Activated CD4-positive, alpha-beta T cell treated with anti-CD3 and anti-CD28 coated beads for 1 hour (primary cell): ENCODE measurements around the gene OR10A3.
"Not testable (repeated sequence)": the region's sequence is repeated elsewhere in the genome, so short reads cannot be mapped to it uniquely, and the experiment has no call there.

ENCODE experiments used
- DNase-seq: peaks from one replicate; pipeline ENCODE4 v3.0.0-alpha.2; 2020

The OR10A3 gene

GRCh38 chr11:7941608-7942007 lies at the start of gene OR10A3:
Gene OR10A3 (minus strand): TSS chr11:7941708. CDS start chr11:7939520, 2,188 bp downstream.
- no peak for DNase-seq

DNA sequence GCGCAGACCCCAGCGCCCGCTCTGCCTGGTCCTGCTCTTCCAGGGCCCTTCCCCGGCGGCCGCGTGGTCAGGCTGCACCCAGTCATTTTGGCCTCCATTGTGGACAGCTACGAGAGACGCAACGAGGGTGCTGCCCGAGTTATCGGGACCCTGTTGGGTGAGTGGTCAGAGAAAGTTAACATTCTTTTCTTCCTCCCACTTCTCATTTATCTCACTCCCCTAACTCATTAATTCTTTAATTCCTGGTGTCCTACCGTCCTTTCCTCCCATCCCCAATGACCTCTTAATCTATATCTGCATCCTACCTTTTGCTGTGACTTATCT lies 46.0 kb upstream of the OR10A3 start:
- DNase-seq = not testable (repeated sequence)

DNA sequence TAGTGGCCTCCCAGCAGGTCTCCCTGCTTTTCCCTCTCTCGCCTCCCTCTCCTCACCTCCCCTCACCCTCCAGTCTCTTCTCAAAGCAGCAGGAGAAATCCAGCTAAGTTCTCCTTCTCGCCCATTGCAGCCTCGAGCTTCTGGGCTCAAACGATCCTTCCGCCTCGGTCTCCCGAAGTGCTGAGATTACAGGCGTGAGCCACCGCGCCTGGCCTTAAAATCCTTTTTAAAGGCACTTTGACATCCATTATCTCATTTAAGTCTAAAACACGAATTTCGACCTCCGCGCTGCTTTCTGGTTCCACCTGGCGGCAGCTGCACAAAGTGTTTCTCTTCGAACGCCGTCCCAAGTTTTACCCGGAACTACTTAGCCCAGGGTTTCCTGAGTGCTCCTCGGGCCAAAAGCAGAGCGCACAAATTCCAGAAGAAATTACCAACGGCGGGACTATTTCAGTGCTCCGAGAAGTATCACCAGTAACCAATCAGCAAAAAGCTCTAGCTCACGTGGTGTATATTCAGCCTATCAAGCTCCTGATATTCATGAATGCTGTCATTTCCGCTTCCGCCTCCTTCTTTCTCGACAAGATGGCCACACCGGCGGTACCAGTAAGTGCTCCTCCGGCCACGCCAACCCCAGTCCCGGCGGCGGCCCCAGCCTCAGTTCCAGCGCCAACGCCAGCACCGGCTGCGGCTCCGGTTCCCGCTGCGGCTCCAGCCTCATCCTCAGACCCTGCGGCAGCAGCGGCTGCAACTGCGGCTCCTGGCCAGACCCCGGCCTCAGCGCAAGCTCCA lies 45.5 kb upstream of the OR10A3 start, which contains the start of gene EIF3F:
TSS of gene EIF3F (plus strand) at position 570 of the 792 bp plus-strand sequence. CDS start at position 586, 16 bp downstream.
- peak; percentile 83 for DNase-seq

DNA sequence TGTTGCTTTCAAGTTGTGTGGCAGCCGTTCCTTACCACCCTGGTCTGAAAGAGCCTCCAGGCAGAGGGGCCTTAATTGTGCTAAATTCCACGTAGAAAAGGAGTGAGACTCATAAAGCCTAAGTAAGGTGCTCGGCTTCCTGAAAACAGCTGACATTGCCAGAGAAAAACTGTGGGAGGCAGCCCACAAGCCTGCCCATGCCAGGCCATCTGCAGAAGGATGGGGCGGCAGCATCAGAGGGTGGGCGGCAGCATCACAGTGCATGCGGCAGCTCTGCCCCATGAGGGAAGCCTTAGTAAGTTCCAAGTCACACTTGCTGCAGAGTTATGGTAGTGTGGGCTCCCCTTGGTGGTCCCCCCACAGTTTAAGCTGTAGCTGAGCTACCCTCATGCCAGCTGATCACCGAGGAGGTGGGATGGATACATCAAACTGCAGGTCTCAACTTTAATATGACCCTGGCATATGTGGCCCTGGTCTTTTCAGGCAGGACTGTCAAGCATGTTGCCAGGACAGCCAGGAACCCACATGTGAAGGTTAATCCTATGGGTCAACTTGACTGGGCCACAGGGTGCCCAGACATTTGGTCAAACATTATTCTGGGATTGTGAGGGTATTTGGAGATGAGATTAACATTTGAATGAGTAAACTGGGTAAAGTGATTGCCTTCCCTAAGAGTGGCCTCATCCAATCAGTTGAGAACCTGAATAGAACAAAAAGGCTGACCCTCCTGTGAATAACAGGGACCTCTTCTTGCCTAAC lies 42.5 kb upstream of the OR10A3 start:
- no peak for DNase-seq

GRCh38 chr11:7982582-7983119 lies 41.1 kb upstream of the OR10A3 start:
- DNase-seq = no peak

DNA sequence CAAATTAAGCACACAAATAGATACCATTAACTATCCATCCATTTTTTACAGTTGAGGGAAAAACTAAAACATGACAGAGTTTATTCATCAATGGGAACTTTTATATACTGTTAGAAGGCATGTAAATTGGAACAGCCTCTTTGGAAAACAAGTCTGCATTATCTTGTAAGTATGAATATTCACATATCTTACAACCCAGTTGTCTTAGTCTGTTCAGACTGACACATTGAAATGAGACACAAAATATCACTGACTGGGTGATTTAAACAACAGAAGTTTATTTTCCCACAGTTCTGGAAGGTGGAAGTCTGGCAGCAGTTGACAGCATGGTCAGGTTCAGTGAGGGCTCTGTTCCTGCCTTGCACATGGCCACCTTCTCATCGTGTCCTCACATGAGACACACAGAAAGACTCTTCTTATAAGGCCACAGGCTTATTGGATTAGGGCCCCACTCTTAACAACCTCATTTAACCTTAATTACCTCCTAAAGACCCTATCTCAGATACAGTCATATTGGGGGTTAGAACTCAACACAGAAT lies 40.2 kb upstream of the OR10A3 start:
- DNase-seq = no peak

DNA sequence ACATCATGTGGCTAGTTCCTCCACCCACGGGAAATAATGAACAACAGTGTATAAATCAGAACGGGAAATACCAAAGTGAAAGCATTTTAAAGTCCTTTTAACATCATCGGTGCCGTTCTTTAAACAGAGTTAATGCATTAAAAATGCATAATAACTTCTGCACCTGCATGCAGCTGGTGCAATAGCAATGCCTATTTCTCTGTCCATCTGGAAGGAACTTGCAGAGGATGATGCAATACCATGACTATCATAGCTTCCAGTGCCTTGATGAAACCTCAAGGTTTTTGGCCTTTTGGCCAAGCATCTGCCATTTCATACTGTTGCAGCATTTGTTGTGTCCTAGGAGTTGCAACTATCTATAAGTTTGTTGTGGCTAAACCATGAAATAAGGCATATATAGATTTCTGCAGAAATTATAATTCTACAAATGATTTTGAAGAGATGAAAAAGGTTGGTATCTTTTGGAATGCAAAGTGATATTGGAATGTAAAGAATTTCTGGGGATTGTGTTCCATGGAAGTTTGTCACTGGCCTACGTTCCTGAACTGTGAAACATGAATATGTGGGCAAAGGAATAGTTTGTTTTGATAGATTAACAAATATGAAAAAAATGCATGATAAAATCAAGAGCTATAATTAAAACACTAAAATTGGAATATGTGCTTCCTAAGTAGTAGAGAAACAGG lies 35.9 kb upstream of the OR10A3 start:
- DNase-seq = no peak

DNA sequence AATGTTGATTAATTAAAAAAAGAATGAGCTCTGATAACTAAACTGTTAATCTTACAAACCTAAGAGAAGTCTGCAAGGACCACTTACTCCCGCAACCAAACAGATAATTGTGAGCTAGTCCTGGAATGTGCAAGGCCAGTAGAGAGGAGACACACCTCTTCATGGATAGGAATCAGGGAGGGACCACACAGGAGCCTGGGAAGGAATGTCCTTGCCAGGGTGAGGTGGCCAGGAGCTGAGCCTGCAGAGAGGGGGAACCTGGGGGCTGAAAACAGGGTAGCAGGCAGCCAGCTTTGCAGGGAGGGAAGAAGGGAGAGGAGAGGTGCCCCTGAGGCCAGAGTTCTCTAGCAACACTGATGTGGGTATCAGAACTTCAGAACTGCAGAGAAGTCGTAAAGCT lies 33.2 kb upstream of the OR10A3 start:
- DNase-seq = no peak

DNA sequence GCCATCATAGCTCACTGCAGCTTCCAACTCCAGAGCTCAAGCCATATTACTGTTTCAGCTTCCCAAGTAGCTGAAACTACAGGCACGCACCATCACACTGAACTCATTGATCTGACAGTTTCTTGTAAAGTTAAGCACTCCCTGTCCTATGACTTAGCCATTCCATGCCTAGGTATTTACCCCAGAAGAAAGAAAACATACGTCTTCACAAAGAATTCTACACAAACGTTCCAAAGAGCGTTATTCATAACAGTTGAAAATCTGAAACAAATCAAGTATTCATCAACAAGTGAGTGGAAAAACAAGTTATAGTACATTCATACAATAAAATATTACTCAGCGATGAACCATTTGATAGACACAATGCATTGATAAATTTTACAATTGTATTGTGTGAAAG lies 31.5 kb upstream of the OR10A3 start:
- DNase-seq = no peak

- no peak for DNase-seq
These were observed 30.3 kb upstream of the OR10A3 start for GRCh38 chr11:7971846-7972245.

- no peak for DNase-seq
These were observed 28.5 kb upstream of the OR10A3 start for GRCh38 chr11:7969756-7970646.

- DNase-seq = no peak
These were observed 27.2 kb upstream of the OR10A3 start for GRCh38 chr11:7968686-7969085.

DNA sequence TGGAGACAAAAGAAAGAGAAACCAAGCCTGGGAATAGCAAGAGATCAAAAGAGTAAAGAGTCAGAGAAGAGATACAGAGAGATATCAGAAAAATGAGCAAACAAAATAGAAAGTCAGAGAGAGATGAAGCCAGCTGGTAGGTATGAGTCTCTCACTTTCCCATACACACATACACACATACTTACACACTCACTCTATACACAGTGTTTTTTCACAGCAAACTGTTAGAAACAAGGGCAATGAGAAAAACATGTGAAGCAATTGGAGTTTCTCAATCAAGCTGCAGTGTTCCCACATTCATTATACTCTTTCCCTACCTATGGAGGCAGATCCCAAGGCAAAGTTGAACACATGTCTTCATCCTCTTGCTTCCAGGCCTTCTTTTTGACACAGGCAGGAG lies 26.3 kb upstream of the OR10A3 start:
- no peak for DNase-seq

DNA sequence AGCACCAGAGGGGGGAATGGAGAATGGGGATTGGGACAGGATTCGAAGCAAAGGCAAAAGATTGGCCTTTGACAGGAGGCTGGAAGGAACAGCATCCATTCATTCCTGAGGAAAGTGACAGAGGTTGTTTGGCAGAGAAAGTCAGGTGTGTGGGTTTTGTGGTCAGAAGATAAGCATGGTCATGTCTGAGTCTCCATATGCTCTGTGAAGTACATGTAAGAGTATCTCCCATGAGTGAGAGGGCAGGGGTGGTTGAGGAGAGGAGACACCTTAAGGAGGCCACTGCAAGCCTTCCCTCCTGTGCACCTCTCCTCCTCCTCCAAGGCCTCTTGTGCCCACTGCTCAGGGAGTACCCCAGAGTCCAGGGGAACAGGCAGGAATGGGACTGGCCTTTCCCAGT lies 25.6 kb upstream of the OR10A3 start:
- no peak for DNase-seq

GRCh38 chr11:7965386-7965785 lies 23.9 kb upstream of the OR10A3 start, which contains the start of gene NLRP10:
Gene NLRP10 (minus strand): TSS chr11:7965447. CDS start chr11:7963495, 1,952 bp downstream.
- no peak for DNase-seq

GRCh38 chr11:7964873-7965272 lies 23.4 kb upstream of the OR10A3 start:
- no peak for DNase-seq

- no peak for DNase-seq
These were observed 22.8 kb upstream of the OR10A3 start for GRCh38 chr11:7964261-7964660.

DNA sequence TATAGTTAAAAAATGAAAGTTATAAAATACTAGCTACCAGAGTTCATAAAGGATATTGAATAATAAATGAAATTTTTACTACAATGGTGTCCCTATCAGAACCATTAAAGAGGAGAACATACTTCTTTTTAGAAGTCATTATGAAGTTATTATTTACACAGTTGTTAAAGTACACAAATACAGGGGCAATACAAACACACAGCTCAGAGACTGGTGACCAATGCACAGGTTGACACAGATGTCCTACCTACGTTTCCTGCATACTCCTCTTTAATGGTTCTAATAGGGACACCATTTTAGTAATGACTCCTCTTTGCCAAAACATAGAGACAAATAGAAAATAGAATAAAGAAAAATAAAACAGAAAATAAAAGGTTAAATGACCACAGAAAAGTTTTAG lies 13.7 kb upstream of the OR10A3 start:
- DNase-seq = no peak

DNA sequence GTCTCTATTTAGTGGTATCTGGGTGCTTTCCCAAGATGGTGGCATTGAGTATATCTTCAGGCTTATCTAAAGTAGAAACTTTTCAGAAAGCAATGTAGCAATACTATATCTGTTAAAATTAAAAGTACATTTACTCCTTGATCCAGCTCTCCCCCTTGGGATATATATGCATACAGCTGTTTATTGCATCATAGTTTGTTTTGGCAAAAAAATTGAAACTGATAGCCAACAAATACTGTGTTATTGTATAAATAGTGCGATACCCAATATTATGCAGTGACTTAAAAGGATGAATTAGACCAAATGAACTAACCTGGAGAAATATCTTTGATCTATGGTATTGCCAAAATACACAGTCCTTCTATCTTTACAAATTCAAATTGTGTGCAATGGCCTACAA lies 8.4 kb upstream of the OR10A3 start:
- no peak for DNase-seq

DNA sequence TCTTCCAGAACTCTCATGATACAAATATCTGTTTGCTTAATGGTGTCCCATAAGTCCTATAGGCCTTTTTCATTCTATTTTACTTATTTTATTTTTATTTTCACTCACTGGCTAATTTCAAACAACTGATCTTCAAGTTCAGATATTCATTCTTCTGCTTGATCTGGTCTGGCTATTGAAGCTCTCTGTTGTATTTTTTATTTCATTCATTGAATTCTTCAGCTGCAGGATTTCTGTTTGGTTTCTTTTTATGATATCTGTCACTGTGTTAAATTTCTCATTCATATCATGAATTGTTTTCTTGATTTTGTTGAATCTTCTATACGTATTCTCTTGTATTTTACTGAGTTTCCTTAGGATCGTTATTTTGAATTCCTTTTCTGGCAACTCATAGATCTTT lies 2.6 kb upstream of the OR10A3 start:
- no peak for DNase-seq

- no peak for DNase-seq
These were observed 362 bp downstream of the OR10A3 start for GRCh38 chr11:7941146-7941545.

GRCh38 chr11:7936615-7937014 lies 4.9 kb downstream of the OR10A3 start:
- DNase-seq = no peak
